Measurements from ENCODE around the gene NRP1. TPM values are rescaled to one million over a fixed set of nuclear protein-coding genes. Genes with fewer than 3 reads are reported as not detected.

Gene NRP1
- total RNA-seq, 1 donor from 2014 or later: 208 TPM

DNA sequence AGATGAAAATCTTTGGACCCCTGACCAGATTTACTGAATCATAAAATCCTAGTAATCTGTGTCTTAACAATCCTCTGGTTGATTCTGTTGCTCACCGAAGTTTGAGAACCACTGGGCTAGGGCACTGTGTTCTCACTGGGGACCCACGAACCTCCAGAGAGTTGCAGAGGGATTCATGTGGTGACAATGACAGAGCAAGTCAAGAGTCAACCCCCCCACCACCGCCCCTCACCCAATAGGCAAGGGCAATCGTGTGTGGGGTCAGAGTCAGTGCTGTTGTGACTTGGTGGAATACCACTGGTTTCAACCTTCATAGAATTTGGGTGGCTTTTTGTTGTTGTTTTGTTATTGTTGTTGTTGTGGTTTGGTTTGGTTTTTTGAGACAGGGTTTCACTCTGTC, 23.5 kb upstream of the NRP1 start:
- Mint-ChIP-seq H3K36me3 (ENCODE audit: unreplicated experiment) (no peaks in the 10 kb centered on the region), H3K4me1 (ENCODE audit: unreplicated experiment) (no peaks in the 10 kb centered on the region), H3K27ac (ENCODE audit: unreplicated experiment) (no peak overlapping the region), H3K4me3 (ENCODE audit: unreplicated experiment) (no peak overlapping the region), H3K27me3 (ENCODE audit: unreplicated experiment) (no peaks in the 10 kb centered on the region), H3K9me3 (ENCODE audit: unreplicated experiment) (no peaks in the 10 kb centered on the region)
- TF ChIP-seq CTCF (IDR thresholded peaks at IDR 0.05): no peak
- DNase-seq (ENCODE audit: extremely low spot score, unreplicated experiment): no peak

DNA sequence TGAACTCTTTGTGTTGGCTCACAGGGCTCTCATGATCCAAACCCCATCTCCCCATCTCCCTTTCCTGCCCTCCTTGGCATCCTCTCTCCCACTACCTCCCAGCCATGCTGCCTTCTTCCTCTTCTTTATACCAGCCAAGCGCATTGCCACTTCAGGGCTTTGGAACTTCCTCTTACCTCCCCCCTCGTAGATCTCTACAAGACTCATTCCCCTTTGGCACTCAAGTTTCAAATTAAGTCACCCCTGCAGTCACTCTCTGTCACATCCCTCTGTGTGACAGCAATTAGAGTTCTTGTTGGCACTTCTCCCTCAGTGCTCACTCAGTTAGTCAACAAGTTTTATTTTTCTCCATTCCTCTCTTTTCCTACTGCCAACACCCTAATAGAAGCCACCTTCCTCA, 20.8 kb upstream of the NRP1 start:
- no peak for TF ChIP-seq CTCF (IDR thresholded peaks at IDR 0.05)
- H3K9me3 Mint-ChIP-seq (ENCODE audit: unreplicated experiment): no peaks in the 10 kb centered on the region

GRCh38 chr10:33353853-33354252, 19.4 kb upstream of the NRP1 start:
- H3K36me3 Mint-ChIP-seq (ENCODE audit: unreplicated experiment): no peaks in the 10 kb centered on the region
- no peak overlapping the region for H3K4me3 Mint-ChIP-seq (ENCODE audit: unreplicated experiment)
- no peaks in the 10 kb centered on the region for H3K9me3 Mint-ChIP-seq (ENCODE audit: unreplicated experiment)
- DNase-seq (ENCODE audit: extremely low spot score, unreplicated experiment): no peak
- no peak overlapping the region for H3K27ac Mint-ChIP-seq (ENCODE audit: unreplicated experiment)
- TF ChIP-seq CTCF (IDR thresholded peaks at IDR 0.05): no peak
- no peaks in the 10 kb centered on the region for H3K27me3 Mint-ChIP-seq (ENCODE audit: unreplicated experiment)
- peaks cover 8% of the 10 kb centered on the region for H3K4me1 Mint-ChIP-seq (ENCODE audit: unreplicated experiment)

More for the DNA sequence above, 20.8 kb upstream of the NRP1 start:
- DNase-seq (ENCODE audit: extremely low spot score, unreplicated experiment): no peak
- H3K27me3 Mint-ChIP-seq (ENCODE audit: unreplicated experiment): no peaks in the 10 kb centered on the region
- H3K36me3 Mint-ChIP-seq (ENCODE audit: unreplicated experiment): no peaks in the 10 kb centered on the region
- no peak overlapping the region for H3K27ac Mint-ChIP-seq (ENCODE audit: unreplicated experiment)
- peaks cover 8% of the 10 kb centered on the region for H3K4me1 Mint-ChIP-seq (ENCODE audit: unreplicated experiment)
- H3K4me3 Mint-ChIP-seq (ENCODE audit: unreplicated experiment): no peak overlapping the region

DNA sequence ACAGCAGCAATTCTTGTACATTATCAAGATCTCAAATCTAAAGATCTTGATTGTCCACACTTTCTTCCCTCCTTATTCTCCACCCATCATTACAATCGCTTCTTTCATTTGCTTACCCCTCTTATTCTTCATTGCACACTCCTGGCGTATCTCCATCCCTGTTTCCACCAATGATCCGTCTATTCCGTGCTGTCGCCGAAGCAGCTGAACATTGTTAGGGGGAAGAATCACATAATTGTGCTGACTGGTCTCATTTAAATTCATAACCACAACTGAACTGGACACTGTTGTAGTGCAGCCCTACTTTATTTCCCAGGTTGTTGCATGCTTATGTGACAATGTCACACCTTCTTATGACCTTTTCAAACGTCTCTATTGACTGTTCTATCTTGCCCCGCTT, 18.9 kb upstream of the NRP1 start:
- Mint-ChIP-seq H3K36me3 (ENCODE audit: unreplicated experiment) (no peaks in the 10 kb centered on the region), H3K9me3 (ENCODE audit: unreplicated experiment) (no peaks in the 10 kb centered on the region), H3K27ac (ENCODE audit: unreplicated experiment) (no peak overlapping the region), H3K4me3 (ENCODE audit: unreplicated experiment) (no peak overlapping the region), H3K4me1 (ENCODE audit: unreplicated experiment) (peaks cover 8% of the 10 kb centered on the region), H3K27me3 (ENCODE audit: unreplicated experiment) (no peaks in the 10 kb centered on the region)
- TF ChIP-seq CTCF (IDR thresholded peaks at IDR 0.05): no peak
- DNase-seq (ENCODE audit: extremely low spot score, unreplicated experiment): no peak

GRCh38 chr10:33352615-33353014, 18.1 kb upstream of the NRP1 start:
- no peak for TF ChIP-seq CTCF (IDR thresholded peaks at IDR 0.05)
- H3K4me1 Mint-ChIP-seq (ENCODE audit: unreplicated experiment): peaks cover 9% of the 10 kb centered on the region
- no peak overlapping the region for H3K4me3 Mint-ChIP-seq (ENCODE audit: unreplicated experiment)
- no peak for DNase-seq (ENCODE audit: extremely low spot score, unreplicated experiment)
- no peak overlapping the region for H3K27ac Mint-ChIP-seq (ENCODE audit: unreplicated experiment)
- H3K9me3 Mint-ChIP-seq (ENCODE audit: unreplicated experiment): no peaks in the 10 kb centered on the region
- no peaks in the 10 kb centered on the region for H3K36me3 Mint-ChIP-seq (ENCODE audit: unreplicated experiment)
- H3K27me3 Mint-ChIP-seq (ENCODE audit: unreplicated experiment): no peaks in the 10 kb centered on the region

Measured in osteocyte (in vitro differentiated cells).